Loucy (cell line): ENCODE measurements around the gene GPHA2.

ENCODE experiments used
- H2AFZ ChIP-seq: fragments of 200-600 bp; sonication (generic); 2 replicates; pipeline ENCODE4 v1.6.0; 2016; ENCODE audit warnings: antibody characterized with exemption, mild to moderate bottlenecking, low read length, moderate library complexity
- H3F3A ChIP-seq: fragments of 200-600 bp; 2 replicates; pipeline ENCODE4 v1.6.0; 2016; ENCODE audit warnings: antibody characterized with exemption, low read depth, mild to moderate bottlenecking
- H3K27me3 ChIP-seq: fragments of 200-600 bp; sonication (generic); 2 replicates; pipeline ENCODE4 v1.6.1; 2014; ENCODE audit warnings: low read length, mild to moderate bottlenecking; ENCODE audit not compliant: insufficient read depth, poor library complexity, severe bottlenecking
- H3K36me3 ChIP-seq: fragments of 200-600 bp; sonication (generic); 2 replicates; pipeline ENCODE4 v1.6.1; 2016; ENCODE audit warnings: low read length; ENCODE audit not compliant: insufficient read depth
- H3K4me1 ChIP-seq: fragments of 200-600 bp; sonication (generic); 2 replicates; pipeline ENCODE4 v1.5.1; 2014; ENCODE audit warnings: low read length, mild to moderate bottlenecking; ENCODE audit not compliant: insufficient read depth, poor library complexity, severe bottlenecking
- H3K4me2 ChIP-seq: fragments of 200-600 bp; sonication (generic); 2 replicates; pipeline ENCODE4 v1.6.0; 2014; ENCODE audit warnings: antibody characterized with exemption, low read length, low read depth, mild to moderate bottlenecking; ENCODE audit not compliant: poor library complexity, severe bottlenecking
- H3K4me3 ChIP-seq: fragments of 200-600 bp; sonication (generic); 2 replicates; pipeline ENCODE4 v1.5.1; 2014; ENCODE audit warnings: low read length, mild to moderate bottlenecking, mixed read lengths; ENCODE audit not compliant: poor library complexity, severe bottlenecking
- H3K79me2 ChIP-seq: fragments of 200-600 bp; sonication (generic); 2 replicates; pipeline ENCODE4 v1.6.1; 2014; ENCODE audit warnings: low read length; ENCODE audit not compliant: insufficient read depth
- H3K9ac ChIP-seq: fragments of 200-600 bp; sonication (generic); 2 replicates; pipeline ENCODE4 v1.6.0; 2014; ENCODE audit warnings: mild to moderate bottlenecking, low read depth, low read length, moderate library complexity; ENCODE audit not compliant: poor library complexity, severe bottlenecking
- H3K9me2 ChIP-seq: fragments of 200-600 bp; sonication (generic); replicated peaks from 2 replicates; pipeline ENCODE4 v1.6.1; 2016; ENCODE audit warnings: low read depth, low read length, mixed read lengths
- H3K9me3 ChIP-seq: fragments of 200-600 bp; sonication (generic); 2 replicates; pipeline ENCODE4 v1.6.1; 2014; ENCODE audit warnings: mild to moderate bottlenecking, antibody characterized with exemption, low read length, low read depth; ENCODE audit not compliant: insufficient read depth
- H4K20me1 ChIP-seq: fragments of 200-600 bp; sonication (generic); 2 replicates; pipeline ENCODE4 v1.6.0; 2014; ENCODE audit warnings: antibody characterized with exemption, low read length, mild to moderate bottlenecking; ENCODE audit not compliant: insufficient read depth, poor library complexity, severe bottlenecking
- EZH2phosphoT487 ChIP-seq: fragments of 200-600 bp; IDR thresholded peaks from 2 replicates; pipeline ENCODE4 v1.6.1; 2018; ENCODE audit warnings: antibody characterized with exemption, mild to moderate bottlenecking, moderate library complexity, borderline replicate concordance
- TF ChIP-seq, protein P1 (sequence below): fragments of 200-600 bp; sonication (generic); conservative IDR thresholded peaks from 2 replicates; pipeline ENCODE4 v1.5.1; 2014; ENCODE audit warnings: mild to moderate bottlenecking, antibody characterized with exemption, low read length

GPHA2 gene

GRCh38 chr11:64931290-64931689, 4.4 kb downstream of the GPHA2 start:
- Histone ChIP-seq H3K4me2 (no peak overlapping the region), H3K79me2 (no peaks in the 10 kb centered on the region), H3K9me2 (no peaks in the 10 kb centered on the region), H4K20me1 (no peaks in the 10 kb centered on the region), H3K4me3 (no peak overlapping the region), H3K36me3 (no peaks in the 10 kb centered on the region), H3K4me1 (no peaks in the 10 kb centered on the region), H2AFZ (no peak overlapping the region), H3K9me3 (no peaks in the 10 kb centered on the region), H3F3A (no peaks in the 10 kb centered on the region), H3K9ac (no peak overlapping the region), H3K27me3 (no peaks in the 10 kb centered on the region)
- TF ChIP-seq EZH2phosphoT487: no peak
- TF ChIP-seq, protein P1, sequence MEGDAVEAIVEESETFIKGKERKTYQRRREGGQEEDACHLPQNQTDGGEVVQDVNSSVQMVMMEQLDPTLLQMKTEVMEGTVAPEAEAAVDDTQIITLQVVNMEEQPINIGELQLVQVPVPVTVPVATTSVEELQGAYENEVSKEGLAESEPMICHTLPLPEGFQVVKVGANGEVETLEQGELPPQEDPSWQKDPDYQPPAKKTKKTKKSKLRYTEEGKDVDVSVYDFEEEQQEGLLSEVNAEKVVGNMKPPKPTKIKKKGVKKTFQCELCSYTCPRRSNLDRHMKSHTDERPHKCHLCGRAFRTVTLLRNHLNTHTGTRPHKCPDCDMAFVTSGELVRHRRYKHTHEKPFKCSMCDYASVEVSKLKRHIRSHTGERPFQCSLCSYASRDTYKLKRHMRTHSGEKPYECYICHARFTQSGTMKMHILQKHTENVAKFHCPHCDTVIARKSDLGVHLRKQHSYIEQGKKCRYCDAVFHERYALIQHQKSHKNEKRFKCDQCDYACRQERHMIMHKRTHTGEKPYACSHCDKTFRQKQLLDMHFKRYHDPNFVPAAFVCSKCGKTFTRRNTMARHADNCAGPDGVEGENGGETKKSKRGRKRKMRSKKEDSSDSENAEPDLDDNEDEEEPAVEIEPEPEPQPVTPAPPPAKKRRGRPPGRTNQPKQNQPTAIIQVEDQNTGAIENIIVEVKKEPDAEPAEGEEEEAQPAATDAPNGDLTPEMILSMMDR: no peak

DNA sequence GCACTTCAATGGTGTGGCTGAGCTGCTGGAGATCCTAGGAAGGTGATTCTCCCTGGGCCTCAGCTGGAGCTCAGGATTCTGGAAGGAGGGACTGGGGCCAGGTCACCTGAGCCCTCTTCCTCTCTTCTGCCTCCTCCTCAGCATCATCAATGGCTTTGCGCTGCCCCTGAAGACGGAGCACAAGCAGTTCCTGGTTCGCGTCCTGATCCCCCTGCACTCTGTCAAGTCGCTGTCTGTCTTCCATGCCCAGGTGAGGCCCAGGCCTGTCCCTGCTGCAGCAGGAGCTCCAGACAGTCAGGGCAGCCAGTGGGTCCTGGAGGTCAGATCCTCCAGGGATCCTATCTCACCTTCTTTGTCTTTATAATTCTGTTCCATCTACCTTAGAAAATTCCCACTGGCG, 5.4 kb downstream of the GPHA2 start:
- Histone ChIP-seq H3K4me3 (no peak overlapping the region), H3K9ac (no peak overlapping the region), H4K20me1 (no peaks in the 10 kb centered on the region), H3K27me3 (no peaks in the 10 kb centered on the region), H2AFZ (no peak overlapping the region), H3K79me2 (no peaks in the 10 kb centered on the region), H3K4me2 (no peak overlapping the region), H3K9me2 (no peaks in the 10 kb centered on the region), H3F3A (no peaks in the 10 kb centered on the region), H3K36me3 (no peaks in the 10 kb centered on the region), H3K4me1 (peaks cover 3% of the 10 kb centered on the region), H3K9me3 (no peaks in the 10 kb centered on the region)
- no peak for TF ChIP-seq EZH2phosphoT487
- TF ChIP-seq, protein P1: no peak

- no peak overlapping the region for H3K4me2 ChIP-seq
- H3K9me3 ChIP-seq: no peaks in the 10 kb centered on the region
- H3K4me3 ChIP-seq: no peak overlapping the region
- H3K27me3 ChIP-seq: no peaks in the 10 kb centered on the region
- H3K9me2 ChIP-seq: no peaks in the 10 kb centered on the region
- H3K36me3 ChIP-seq: no peaks in the 10 kb centered on the region
- no peaks in the 10 kb centered on the region for H3F3A ChIP-seq
- no peaks in the 10 kb centered on the region for H4K20me1 ChIP-seq
- no peak overlapping the region for H2AFZ ChIP-seq
- no peak overlapping the region for H3K9ac ChIP-seq
- TF ChIP-seq, protein P1: no peak
- TF ChIP-seq EZH2phosphoT487: no peak
- H3K4me1 ChIP-seq: peaks cover 10% of the 10 kb centered on the region
- H3K79me2 ChIP-seq: no peaks in the 10 kb centered on the region
Measured at GRCh38 chr11:64929625-64930024, 6.1 kb downstream of the GPHA2 start.
